Measurements from ENCODE around the gene CYSLTR2. TPM values are rescaled to one million over a fixed set of nuclear protein-coding genes. Genes with fewer than 3 reads are reported as not detected.

CYSLTR2 gene
- total RNA-seq, 1 donor from 2014 or later = not detected

DNA sequence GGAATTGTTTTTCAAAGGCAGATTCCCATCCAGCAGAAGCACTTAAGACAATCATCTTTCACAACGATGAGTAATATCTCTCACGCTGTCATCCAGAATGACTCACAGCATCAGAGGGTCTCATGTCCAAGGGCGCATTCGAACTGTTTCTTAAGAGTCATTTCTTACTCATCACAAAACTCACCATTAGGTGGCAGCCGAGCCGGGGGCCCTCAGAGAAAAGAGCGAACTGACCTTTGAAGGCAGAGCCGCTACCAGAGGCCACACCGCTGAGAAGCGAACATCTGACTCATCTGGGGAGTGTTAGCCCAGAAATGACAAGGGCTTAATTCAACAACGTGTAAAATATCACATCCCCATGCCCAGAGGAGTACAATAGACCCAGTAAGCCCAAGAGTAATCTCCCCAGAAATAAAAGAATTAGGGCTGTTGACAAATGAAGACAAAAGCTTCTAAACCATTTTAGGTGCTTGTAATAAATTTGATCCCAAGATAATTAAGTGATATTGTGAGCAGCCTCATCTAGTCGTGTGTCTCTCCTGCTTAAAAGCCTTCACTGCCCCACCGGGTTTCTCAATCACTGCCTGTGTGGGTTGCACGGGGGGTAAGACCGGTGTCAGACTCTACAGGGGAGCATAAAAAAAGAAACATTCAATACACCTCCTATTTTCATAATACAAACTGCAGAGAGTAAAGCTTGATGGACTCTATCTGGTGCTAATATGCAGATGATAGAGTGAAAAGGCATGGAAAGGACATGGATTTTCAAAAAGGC, 96.2 kb downstream of the CYSLTR2 start:
- DNase-seq (ENCODE audit: low read depth) = peak; percentile 95
- H3K4me3 ChIP-seq (ENCODE audit: low read depth, low read length) = no peak overlapping the region
- peak; percentile 76 for TF ChIP-seq CTCF (conservative IDR thresholded peaks at IDR 0.05; ENCODE audit: low read depth, low read length)

GRCh38 chr13:48750588-48751383, 97.1 kb downstream of the CYSLTR2 start:
- no peak for DNase-seq (ENCODE audit: low read depth)
- no peak overlapping the region for H3K4me3 ChIP-seq (ENCODE audit: low read depth, low read length)
- TF ChIP-seq CTCF (conservative IDR thresholded peaks at IDR 0.05; ENCODE audit: low read depth, low read length) = peak; percentile 21

DNA sequence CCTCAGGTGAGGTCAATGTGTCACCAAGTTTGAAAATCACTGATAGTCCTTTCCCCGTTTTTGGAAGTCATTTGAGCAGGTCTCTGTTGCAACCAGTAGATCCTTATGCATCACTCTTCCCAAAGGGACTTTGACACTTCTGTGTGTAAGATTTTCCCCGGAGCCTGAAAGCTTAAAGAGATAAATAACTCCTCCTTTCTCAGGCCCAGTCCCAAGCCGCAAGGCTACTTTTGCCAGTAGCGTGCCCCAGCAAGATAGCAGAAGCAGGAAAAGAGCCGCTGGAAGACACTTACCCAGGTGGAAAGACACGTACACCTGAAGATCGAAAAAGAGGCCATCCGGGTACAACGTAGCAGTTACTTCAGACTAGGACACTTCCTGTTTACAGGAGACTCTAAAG, 106.9 kb downstream of the CYSLTR2 start:
- DNase-seq (ENCODE audit: low read depth) = no peak
- no peak overlapping the region for H3K4me3 ChIP-seq (ENCODE audit: low read depth, low read length)
- no peak for TF ChIP-seq CTCF (conservative IDR thresholded peaks at IDR 0.05; ENCODE audit: low read depth, low read length)

Other genes starting within 250 kb of the CYSLTR2 start
- 2.1 and 2.4 TPM in 2 replicates for gene LPAR6, start 240.8 kb upstream of the CYSLTR2 start, total RNA-seq
- 2.9 and 3.5 TPM in 2 replicates for gene RCBTB2, start 120.8 kb upstream of the CYSLTR2 start, total RNA-seq